Activated T-cell treated with anti-CD3 and anti-CD28 coated beads for 48 hours (primary cell): Measurements from ENCODE around the gene MAPKAP1.

ENCODE experiments used
- DNase-seq: peaks from one replicate; pipeline ENCODE4 v3.0.0-alpha.2; 2020; ENCODE audit warnings: low read depth

MAPKAP1 gene

GRCh38 chr9:125457357-125457756, 249.7 kb downstream of the MAPKAP1 start:
- DNase-seq, result no peak

- DNase-seq, result no peak
Observed at GRCh38 chr9:125455876-125456275, 251.1 kb downstream of the MAPKAP1 start.

DNA sequence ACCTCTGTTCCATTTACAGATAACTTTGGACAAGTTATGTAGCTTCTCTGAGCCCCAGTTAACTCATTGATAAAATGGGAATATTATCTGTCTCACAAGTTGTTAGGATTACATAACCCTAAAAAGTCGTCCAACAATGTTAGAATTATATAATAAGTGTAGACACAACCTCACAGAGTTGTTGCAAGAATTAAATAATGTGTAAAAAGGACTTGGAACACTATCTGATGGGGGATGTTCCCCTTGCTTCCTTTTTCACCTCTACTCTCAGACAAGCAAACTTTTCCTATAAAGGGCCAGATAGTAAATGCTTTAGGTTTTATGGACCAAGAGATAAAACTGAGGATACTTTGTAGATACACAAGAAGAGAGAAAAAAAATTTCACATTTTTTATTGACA, 251.9 kb downstream of the MAPKAP1 start:
- no peak for DNase-seq

DNA sequence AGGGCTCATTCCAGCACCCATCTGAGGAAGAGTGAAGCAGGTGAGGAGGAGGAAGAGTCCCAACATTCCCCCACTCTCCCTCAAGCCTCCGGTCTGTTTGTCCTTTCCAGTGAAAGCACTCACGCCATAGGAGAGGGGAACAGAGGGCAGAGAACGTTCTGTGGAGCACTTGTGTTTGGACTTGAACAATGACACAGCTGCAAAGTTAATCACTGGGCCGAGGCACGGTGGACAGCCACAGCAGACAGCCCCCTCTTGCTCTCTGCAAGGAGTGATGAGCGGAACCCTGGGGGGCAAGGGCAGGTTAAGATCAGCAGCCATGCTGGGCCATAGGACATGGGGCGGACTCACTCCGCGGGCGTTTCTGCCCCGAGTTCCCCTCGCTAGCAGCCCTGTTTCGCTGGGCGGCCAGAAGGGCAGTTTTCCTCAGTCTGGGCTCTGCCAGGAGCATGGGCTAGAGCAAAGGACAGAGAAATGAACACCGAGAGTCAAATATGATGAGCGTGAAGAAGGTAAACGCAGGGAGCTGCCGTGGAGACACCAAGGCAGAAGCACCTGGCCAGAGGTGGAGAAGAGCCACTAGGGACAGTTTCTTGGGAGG, 259.7 kb downstream of the MAPKAP1 start:
- no peak for DNase-seq

- DNase-seq, result no peak
Observed at GRCh38 chr9:125446561-125447094, 260.4 kb downstream of the MAPKAP1 start.

GRCh38 chr9:125444956-125445506, 262.0 kb downstream of the MAPKAP1 start:
- DNase-seq, result no peak

DNA sequence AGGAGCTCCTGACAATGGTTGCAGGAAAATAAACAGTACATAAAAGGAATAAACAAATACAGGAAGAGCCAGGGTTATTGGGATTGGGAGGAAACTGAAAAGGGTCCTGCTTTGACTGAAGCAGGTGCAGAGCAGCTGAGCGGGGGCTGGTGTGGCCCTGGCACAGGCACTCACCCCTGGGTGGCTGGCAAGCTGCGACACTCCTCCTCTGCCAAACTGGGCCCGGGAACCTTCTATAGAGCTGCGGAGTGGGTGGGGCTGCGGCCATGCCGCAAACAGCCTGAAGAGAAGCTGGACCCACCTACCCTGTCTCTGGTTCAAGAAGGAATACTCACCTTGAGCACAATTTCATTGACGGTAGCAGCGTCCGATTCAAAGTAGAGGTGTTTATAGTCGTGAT, 262.8 kb downstream of the MAPKAP1 start:
- DNase-seq, result no peak

GRCh38 chr9:125443367-125443766, 263.6 kb downstream of the MAPKAP1 start:
- no peak for DNase-seq

GRCh38 chr9:125442452-125442851, 264.6 kb downstream of the MAPKAP1 start:
- no peak for DNase-seq

GRCh38 chr9:125440411-125440810, 266.6 kb downstream of the MAPKAP1 start:
- DNase-seq, result no peak

DNA sequence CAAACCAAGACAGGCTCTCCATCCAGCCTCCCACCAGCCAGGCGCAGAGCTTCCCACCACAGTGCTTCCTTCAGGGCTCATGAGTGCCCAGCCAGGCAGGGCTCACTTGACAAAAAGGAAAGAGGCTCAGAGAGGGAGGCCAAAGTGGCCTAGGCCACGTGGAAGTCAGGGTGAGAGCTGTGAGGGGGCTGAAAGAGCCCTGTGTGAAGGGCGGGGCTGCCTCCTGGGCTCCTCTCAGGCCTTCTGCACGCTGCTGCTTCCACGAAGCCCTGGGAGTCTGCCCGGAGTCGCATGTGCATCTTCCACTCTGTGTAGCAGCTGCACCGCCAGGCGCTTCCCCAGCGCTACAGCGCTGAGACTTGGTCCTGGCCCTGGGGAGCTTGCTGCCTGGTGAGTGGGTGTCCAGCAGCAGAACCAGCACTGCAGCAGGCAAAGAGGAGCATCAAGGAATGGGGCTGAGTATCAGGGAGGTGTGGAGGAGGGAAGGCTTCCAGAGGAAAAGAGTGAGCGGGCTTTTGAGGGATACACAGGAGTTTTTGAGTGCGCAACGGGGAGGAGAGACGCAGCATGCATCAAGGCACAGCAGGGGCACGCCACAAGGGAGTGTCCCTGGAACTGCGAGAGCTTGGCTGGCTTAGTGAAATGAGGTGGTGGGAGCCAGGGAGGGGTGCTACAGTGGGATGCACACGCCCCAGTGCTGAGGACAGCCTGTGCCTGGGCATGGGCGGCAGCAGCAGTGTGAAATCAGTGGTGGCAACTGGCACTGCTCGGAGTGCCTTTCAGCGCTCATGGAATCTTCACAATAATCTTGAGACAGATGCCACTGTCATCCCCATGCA, 267.4 kb downstream of the MAPKAP1 start:
- DNase-seq, result no peak

DNA sequence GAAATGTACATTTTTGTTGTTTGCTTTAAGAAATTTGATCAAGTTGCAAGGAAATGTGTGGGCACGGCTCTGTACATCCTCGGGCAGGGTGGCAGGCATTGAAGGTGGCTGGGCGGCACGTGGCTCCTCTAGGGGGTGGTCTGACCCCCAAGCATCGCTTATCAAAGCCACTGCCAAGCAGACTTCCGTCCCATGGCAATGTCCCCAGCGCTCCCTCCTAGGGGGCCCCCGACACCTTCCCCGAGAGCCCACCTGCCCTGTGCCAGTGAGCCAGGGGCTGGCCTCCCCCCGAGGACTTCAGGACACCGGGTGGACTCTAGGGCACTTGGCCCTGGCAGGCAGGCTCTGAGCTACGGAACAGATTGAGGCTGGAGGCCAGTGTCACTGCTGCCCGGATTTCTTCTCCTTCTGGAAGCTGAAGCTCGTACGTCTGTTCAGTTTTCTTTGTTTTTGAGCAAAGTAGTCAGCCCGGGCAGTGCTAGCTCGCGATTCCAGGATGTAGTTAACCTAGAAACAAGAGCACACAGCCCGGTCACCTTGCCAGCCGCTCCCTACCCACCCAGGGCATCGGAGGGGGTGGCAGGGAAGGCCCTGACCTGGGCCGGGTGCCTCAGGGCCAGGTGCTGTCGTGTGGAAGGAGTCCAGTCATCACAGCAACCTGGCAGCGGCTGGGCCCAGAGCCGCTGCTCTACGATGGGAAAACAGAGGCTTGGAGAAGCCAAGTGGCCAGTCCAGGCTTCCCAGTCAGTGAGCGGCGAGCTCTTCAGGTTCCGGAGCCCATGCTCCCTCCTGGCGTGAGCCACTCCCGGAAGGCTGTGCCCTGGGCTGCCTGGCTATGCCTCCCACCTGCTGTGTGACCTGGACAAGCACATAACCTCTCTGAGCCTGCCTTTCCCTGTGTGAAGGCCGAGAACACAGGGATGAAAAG, 268.2 kb downstream of the MAPKAP1 start:
- DNase-seq, result no peak

GRCh38 chr9:125437771-125438221, 269.2 kb downstream of the MAPKAP1 start:
- no peak for DNase-seq

- no peak for DNase-seq
Observed at GRCh38 chr9:125436613-125437443, 270.2 kb downstream of the MAPKAP1 start.

GRCh38 chr9:125435776-125436612, 271.0 kb downstream of the MAPKAP1 start:
- no peak for DNase-seq

- no peak for DNase-seq
Observed at GRCh38 chr9:125434986-125435775, 271.8 kb downstream of the MAPKAP1 start.

DNA sequence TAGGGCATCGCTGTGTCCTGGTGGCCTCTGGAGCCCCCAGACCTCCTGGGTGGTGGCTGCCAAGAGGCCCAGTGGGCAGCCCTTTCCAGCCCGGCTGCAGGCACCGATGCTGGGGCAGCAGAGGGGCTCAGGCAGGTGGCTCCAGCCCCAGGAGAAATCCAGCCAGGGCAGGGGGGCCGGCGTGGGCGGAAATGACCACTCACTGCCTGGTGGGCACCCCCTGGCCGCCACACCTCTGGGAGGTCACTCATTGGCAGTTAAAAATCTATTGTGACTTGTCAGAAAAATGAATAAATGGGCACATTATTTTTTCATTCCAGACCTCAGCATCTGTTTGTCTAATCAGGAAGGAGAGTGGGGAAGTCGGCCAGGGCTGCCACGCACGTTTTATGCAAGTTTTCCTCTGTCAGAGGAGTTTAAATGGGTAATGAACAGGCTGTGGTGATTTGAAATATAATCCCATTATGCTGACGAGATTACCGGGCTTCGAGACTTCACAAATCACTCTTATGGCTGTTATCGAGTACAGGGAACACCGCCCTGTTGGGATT, 273.5 kb downstream of the MAPKAP1 start:
- no peak for DNase-seq

DNA sequence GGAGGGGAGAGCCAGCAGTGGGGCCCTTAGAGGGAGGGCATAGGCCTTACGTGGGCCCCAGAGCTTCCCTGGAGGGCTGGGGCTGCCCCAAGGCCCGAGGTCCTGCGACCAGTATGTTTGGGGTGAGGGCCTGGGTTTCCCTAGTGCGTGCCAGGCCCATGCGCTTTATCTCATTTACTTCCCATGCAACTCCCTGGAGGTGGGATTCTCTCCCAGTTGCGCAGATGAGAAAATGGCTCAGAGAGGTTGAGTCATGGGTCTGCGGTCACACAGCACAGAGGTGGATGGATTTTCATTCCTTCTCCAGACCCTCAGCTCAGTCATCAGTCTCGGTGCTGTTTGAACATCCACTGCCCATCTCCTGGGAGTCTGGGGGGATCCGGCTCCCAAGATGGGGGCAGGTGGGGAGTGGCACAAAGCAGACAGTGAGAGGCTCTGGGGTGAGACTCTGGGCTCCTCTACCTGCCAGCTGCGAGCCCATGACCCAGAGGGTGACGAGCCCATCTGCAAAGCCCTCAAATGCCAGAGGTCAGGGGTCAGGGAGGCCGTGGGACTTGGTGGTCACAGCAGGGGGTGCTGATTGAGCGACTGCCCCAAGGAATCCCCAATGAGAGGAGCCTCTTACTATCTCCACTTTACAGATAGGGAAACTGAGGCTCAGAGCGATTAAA, 274.2 kb downstream of the MAPKAP1 start:
- no peak for DNase-seq
